ENCODE results near the gene GPR132. TPM values are rescaled to one million over a fixed set of nuclear protein-coding genes. Genes with fewer than 3 reads are reported as not detected.

Gene GPR132
- total RNA-seq, 1 donor from 2014 or later, result 0.57 TPM

DNA sequence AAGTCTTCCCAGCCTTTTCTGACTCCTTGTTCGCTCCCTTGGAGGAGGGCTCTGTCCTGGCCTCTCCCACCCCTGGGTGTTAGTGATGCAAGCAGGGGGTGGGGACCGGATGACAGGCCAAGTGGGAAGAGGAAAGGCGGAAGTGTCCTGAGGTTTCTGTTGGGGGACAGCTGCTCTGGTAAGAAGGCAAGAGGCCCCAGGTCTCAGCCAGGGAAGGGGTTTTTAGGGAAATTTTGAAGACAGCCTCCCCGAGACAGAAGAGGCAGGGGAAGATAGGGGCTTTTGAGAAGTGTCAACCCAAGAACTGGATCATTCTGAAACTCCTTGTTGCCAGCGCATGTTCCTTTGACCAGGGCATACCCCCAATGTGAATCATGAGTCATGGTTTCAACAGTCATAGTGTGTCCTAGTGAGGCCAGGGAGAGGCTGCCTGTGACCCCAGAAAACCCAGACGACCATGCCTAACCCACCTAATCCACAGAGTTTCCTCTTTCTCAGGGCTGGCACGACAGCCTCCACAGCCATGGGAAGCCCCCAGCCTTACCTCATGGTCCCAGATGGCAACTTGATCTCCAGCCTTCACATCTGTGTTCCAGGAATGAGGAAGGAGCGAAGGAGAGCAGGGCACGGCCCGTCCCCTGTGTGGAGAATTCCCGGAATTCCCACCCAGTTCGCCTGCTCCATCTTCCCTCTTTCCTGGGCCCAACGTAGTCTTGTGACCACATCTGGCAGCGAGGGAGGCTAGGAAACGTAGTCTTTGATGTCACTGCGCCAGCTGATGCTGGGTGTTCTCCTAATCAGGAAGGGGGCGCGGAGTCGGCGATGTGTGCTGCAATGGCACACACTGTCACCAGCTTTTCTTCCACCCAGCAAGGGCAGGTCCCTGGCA, 4.9 kb upstream of the GPR132 start:
- Mint-ChIP-seq H3K27me3 (peaks cover 12% of the 10 kb centered on the region), H3K4me3 (ENCODE audit: low read depth) (no peak overlapping the region), H3K36me3 (ENCODE audit: insufficient read depth) (no peaks in the 10 kb centered on the region), H3K9me3 (ENCODE audit: low read depth) (no peaks in the 10 kb centered on the region), H3K4me1 (ENCODE audit: low read depth) (no peaks in the 10 kb centered on the region), H3K27ac (no peak overlapping the region)
- no peak for TF ChIP-seq CTCF (IDR thresholded peaks at IDR 0.05; ENCODE audit: unreplicated experiment)
- no peak for DNase-seq (ENCODE audit: low spot score, unreplicated experiment)

DNA sequence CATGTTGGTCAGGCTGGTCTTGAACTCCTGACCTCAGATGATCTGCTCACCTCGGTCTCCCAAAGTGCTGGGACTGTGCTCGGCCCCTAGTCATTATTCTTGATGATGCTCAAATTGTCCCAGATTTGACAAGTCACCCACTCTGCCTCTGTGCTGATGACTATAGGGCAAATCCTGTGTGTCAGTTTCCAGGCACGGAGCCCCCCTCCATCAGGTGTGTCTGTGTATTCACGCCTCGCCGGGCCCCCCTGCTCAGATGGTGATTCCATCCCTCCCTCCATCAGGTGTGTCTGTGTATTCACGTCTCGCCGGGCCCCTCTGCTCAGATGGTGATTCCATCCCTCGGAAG, 4.3 kb upstream of the GPR132 start:
- H3K4me1 Mint-ChIP-seq (ENCODE audit: low read depth), result peaks cover 6% of the 10 kb centered on the region
- H3K27ac Mint-ChIP-seq, result no peak overlapping the region
- no peak for TF ChIP-seq CTCF (IDR thresholded peaks at IDR 0.05; ENCODE audit: unreplicated experiment)
- no peaks in the 10 kb centered on the region for H3K9me3 Mint-ChIP-seq (ENCODE audit: low read depth)
- no peaks in the 10 kb centered on the region for H3K36me3 Mint-ChIP-seq (ENCODE audit: insufficient read depth)
- peaks cover 12% of the 10 kb centered on the region for H3K27me3 Mint-ChIP-seq
- no peak for DNase-seq (ENCODE audit: low spot score, unreplicated experiment)
- no peak overlapping the region for H3K4me3 Mint-ChIP-seq (ENCODE audit: low read depth)

- DNase-seq (ENCODE audit: low spot score, unreplicated experiment), result no peak
- Mint-ChIP-seq H3K9me3 (ENCODE audit: low read depth) (no peaks in the 10 kb centered on the region), H3K4me1 (ENCODE audit: low read depth) (peaks cover 6% of the 10 kb centered on the region), H3K36me3 (ENCODE audit: insufficient read depth) (no peaks in the 10 kb centered on the region), H3K4me3 (ENCODE audit: low read depth) (no peak overlapping the region), H3K27me3 (peaks cover 12% of the 10 kb centered on the region), H3K27ac (no peak overlapping the region)
- TF ChIP-seq CTCF (IDR thresholded peaks at IDR 0.05; ENCODE audit: unreplicated experiment), result no peak
These were observed 3.6 kb upstream of the GPR132 start for GRCh38 chr14:105068818-105069217.

DNA sequence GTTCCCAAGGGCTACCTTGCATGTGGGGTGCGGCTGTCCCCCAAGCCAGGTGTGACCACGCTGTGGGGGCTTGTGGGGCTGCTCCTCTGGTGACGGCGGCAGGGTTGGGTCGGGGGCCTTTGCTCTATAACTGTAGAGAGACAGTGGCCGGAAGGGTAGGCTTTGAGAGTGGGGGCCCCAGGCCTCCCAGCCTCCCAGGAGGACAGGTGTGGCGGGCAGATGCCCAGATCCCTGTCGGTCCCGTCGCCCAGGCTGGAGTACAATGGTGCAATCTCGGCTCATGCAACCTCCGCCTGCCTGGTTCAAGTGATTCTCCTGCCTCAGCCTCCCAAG, 2.7 kb upstream of the GPR132 start:
- Mint-ChIP-seq H3K36me3 (ENCODE audit: insufficient read depth) (no peaks in the 10 kb centered on the region), H3K27me3 (peaks cover 12% of the 10 kb centered on the region), H3K27ac (no peak overlapping the region), H3K9me3 (ENCODE audit: low read depth) (no peaks in the 10 kb centered on the region), H3K4me1 (ENCODE audit: low read depth) (peaks cover 6% of the 10 kb centered on the region), H3K4me3 (ENCODE audit: low read depth) (no peak overlapping the region)
- no peak for DNase-seq (ENCODE audit: low spot score, unreplicated experiment)
- TF ChIP-seq CTCF (IDR thresholded peaks at IDR 0.05; ENCODE audit: unreplicated experiment), result no peak

- Mint-ChIP-seq H3K27me3 (peaks cover 12% of the 10 kb centered on the region), H3K9me3 (ENCODE audit: low read depth) (no peaks in the 10 kb centered on the region), H3K4me3 (ENCODE audit: low read depth) (no peak overlapping the region), H3K36me3 (ENCODE audit: insufficient read depth) (no peaks in the 10 kb centered on the region), H3K4me1 (ENCODE audit: low read depth) (peaks cover 6% of the 10 kb centered on the region), H3K27ac (no peak overlapping the region)
- TF ChIP-seq CTCF (IDR thresholded peaks at IDR 0.05; ENCODE audit: unreplicated experiment), result no peak
- DNase-seq (ENCODE audit: low spot score, unreplicated experiment), result no peak
These were observed 2.1 kb upstream of the GPR132 start for GRCh38 chr14:105067140-105067968.
